AG09319 (cell line): ENCODE results near the gene PLXNC1.

Experiments
- DNase-seq: peaks from one replicate; pipeline ENCODE4 v3.0.0-alpha.2; 2010; ENCODE audit warnings: low read depth; ENCODE audit errors: extremely low read depth
- CTCF ChIP-seq: IDR thresholded peaks from 2 replicates; pipeline ENCODE4 v1.5.1; 2011; ENCODE audit warnings: low read depth, mild to moderate bottlenecking, inconsistent platforms, low read length, moderate library complexity

The PLXNC1 gene

GRCh38 chr12:94333396-94333795 is 185.0 kb downstream of the PLXNC1 start:
- TF ChIP-seq CTCF, result no peak
- no peak for DNase-seq

GRCh38 chr12:94336211-94336925 is 188.0 kb downstream of the PLXNC1 start:
- no peak for TF ChIP-seq CTCF
- no peak for DNase-seq

GRCh38 chr12:94338006-94338794 is 189.8 kb downstream of the PLXNC1 start:
- no peak for DNase-seq
- no peak for TF ChIP-seq CTCF

- no peak for DNase-seq
- no peak for TF ChIP-seq CTCF
Observed at GRCh38 chr12:94340573-94340972, 192.2 kb downstream of the PLXNC1 start.

- no peak for DNase-seq
- TF ChIP-seq CTCF, result no peak
Observed at GRCh38 chr12:94353130-94353529, 204.8 kb downstream of the PLXNC1 start.
